GM06990 (cell line): Measurements from ENCODE around the gene EVI5.

Experiments
- DNase-seq: peaks from one replicate; pipeline ENCODE4 v3.0.0-alpha.2; 2011; ENCODE audit not compliant: insufficient read length; ENCODE audit errors: extremely low read depth
- H3K27me3 ChIP-seq: replicated peaks from 2 replicates; pipeline ENCODE4 v1.6.0; 2011; ENCODE audit warnings: low read length; ENCODE audit not compliant: control insufficient read depth, insufficient read depth
- H3K36me3 ChIP-seq: 2 replicates; pipeline ENCODE4 v1.5.1; 2011; ENCODE audit warnings: low read length; ENCODE audit not compliant: control insufficient read depth, insufficient read depth
- H3K4me3 ChIP-seq: replicated peaks from 2 replicates; pipeline ENCODE4 v1.5.1; 2011; ENCODE audit warnings: low read depth, mild to moderate bottlenecking, control low read depth, low read length
- CTCF ChIP-seq: IDR thresholded peaks from 2 replicates; pipeline ENCODE4 v1.5.1; 2011; ENCODE audit warnings: low read length, control low read depth, mild to moderate bottlenecking, inconsistent platforms; ENCODE audit not compliant: insufficient read depth, poor library complexity, severe bottlenecking

EVI5 gene

GRCh38 chr1:92480200-92480812 lies 304.6 kb downstream of the EVI5 start:
- no peak overlapping the region for H3K4me3 ChIP-seq
- TF ChIP-seq CTCF, result no peak
- no peaks in the 10 kb centered on the region for H3K27me3 ChIP-seq
- H3K36me3 ChIP-seq, result peaks cover 5% of the 10 kb centered on the region
- DNase-seq, result no peak

DNA sequence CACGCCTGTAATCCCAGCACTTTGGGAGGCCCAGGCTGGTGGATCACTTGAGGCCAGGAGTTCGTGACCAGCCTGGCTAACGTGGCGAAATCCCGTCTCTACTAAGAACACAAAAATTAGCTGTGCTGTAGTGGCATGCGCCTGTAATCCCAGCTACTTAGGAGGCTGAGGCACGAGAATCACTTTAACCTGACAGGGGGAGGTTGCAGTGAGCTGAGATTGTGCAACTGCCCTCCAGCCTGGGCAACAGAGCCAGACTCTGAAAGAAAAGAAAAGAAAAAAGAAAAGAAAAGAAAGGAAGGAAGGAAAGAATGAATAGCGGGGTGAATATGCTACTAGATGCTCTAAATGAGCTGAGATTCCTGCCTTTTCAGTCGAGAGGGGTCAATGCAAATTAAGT lies 305.3 kb downstream of the EVI5 start:
- no peaks in the 10 kb centered on the region for H3K27me3 ChIP-seq
- H3K4me3 ChIP-seq, result no peak overlapping the region
- TF ChIP-seq CTCF, result no peak
- peaks cover 5% of the 10 kb centered on the region for H3K36me3 ChIP-seq
- no peak for DNase-seq

GRCh38 chr1:92478393-92478792 lies 306.5 kb downstream of the EVI5 start:
- no peak for TF ChIP-seq CTCF
- no peak for DNase-seq

GRCh38 chr1:92476071-92476631 lies 308.8 kb downstream of the EVI5 start:
- Histone ChIP-seq H3K4me3 (no peak overlapping the region), H3K27me3 (no peaks in the 10 kb centered on the region), H3K36me3 (peaks cover 5% of the 10 kb centered on the region)
- peak; percentile 33 for DNase-seq
- no peak for TF ChIP-seq CTCF

More at GRCh38 chr1:92478393-92478792, 306.5 kb downstream of the EVI5 start:
- Histone ChIP-seq H3K36me3 (peaks cover 5% of the 10 kb centered on the region), H3K4me3 (no peak overlapping the region), H3K27me3 (no peaks in the 10 kb centered on the region)

GRCh38 chr1:92475029-92475428 lies 309.9 kb downstream of the EVI5 start:
- Histone ChIP-seq H3K27me3 (no peaks in the 10 kb centered on the region), H3K4me3 (no peak overlapping the region), H3K36me3 (peaks cover 2% of the 10 kb centered on the region)
- no peak for TF ChIP-seq CTCF
- DNase-seq, result no peak
